GM20431 (cell line): ENCODE results near the gene BMP15.

Experiments
- in situ Hi-C: fragments of 300-500 bp; cut with MseI, MboI; formaldehyde crosslinking; loops from one replicate; pipeline ENCODE4 v1.15.0; 2020; ENCODE audit warnings: low sequenced_read_pairs; ENCODE audit not compliant: unreplicated experiment

Gene BMP15

GRCh38 chrX:50910685-50911176, at the start of gene BMP15:
Gene BMP15, plus strand, starts transcription at chrX:50910735. Its CDS starts 49 bp downstream, at chrX:50910784.
- in situ Hi-C loops, result no loop called here

DNA sequence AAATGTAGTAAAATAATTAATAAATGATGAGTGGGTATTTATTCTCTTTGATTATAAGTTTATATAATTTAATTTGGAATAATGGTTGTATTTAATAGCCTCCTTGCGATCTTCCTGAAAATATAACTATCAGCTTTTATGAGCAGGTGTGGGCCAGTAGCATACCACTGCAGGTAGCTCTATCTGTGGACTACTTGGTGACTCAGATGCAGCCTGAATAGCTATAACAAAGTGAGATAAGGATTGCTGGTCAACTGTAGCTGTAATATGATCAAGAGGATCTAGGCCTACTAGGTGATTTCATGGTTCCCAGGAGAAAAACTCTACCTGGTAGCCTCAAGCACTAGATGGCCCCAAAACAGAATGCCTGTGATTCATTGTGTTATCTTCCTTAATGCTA, 47.1 kb upstream of the BMP15 start:
- in situ Hi-C loops, result no loop called here

DNA sequence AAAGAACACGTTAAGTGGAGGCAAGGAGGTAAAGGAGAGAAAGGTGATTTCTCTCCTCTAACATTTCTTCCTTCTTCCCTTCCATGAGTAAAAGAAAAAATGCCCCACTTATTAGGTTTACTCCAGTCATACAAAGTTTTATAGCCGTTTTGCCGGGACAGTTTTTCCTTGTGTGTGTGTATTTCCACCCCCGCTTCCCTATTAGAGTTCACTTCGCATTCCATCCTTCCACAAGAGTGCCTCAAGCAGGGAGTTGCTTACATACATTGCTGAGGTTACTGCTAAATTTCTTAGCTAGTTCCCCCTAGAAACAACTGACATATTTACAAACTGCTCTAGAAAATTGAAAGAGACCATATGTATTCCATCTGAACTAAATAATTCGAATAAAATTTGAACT, 45.2 kb upstream of the BMP15 start:
- in situ Hi-C loops, result no loop called here

DNA sequence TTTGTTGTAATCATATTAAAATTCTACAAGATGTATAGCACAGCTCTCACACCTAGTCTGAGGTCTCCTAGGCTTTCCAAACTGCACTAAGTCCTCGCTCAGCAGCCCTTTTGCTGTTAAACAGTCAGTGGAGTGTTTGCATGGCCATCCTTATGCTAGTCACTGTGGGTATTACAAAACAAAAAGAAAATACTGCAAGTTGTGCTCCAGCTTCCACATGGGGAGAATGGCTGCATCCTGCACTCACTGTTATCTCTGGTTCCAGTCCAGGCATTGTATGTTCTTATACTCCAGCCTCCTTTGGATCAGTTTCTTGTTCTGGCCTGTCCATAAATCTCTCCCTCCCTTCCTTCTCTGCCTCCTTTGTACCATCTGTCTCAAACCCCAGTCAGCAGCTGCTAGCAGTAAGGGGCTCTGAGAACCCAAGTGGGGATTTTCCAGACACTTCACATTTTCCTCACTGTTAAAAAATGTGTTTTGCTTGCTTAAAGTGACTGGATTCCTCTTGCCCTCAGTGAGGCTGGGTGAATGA, 38.5 kb upstream of the BMP15 start:
- in situ Hi-C loops, result no loop called here

- in situ Hi-C loops, result no loop called here
Observed at GRCh38 chrX:50874876-50875275, 35.7 kb upstream of the BMP15 start.

DNA sequence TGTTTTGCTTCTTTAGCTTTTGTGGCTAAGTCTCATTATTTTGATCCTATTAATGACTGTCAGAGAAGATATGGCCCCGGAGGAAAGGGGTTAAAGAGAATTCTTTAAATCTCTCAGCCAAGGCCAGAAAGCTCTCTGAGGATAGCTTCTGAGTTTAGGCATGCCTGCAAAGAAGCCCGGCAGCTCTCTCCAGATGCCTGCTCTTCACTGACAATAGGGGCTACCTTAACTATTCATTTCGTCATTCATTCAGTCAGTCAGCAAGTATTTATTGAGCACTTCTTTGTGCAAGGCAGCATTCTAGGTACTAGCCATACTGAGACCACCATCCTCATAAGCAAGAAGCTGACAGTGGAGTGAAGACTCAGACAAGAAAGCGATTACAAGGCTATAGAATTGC, 34.0 kb upstream of the BMP15 start:
- in situ Hi-C loops, result no loop called here

DNA sequence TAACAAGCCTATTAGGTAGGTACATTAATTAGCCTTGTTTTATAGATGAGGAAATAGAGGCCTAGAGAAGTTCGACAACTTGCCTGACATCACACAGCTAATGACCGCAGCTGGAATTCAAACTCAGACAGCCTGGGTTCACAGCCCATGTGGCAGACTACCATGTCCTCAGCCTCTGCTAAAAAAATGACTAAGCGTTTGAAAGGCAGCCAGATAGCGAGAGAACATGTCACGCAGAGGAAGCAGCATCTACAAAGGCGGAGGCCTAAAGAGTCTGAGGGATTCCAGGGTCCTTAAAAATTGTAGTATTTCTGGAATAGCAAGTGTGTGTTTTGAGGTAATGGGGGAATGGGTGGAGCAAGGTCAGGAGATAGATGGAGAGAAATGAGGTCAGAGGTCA, 33.2 kb upstream of the BMP15 start:
- in situ Hi-C loops, result no loop called here

- in situ Hi-C loops, result no loop called here
Observed at GRCh38 chrX:50881028-50881427, 29.5 kb upstream of the BMP15 start.

DNA sequence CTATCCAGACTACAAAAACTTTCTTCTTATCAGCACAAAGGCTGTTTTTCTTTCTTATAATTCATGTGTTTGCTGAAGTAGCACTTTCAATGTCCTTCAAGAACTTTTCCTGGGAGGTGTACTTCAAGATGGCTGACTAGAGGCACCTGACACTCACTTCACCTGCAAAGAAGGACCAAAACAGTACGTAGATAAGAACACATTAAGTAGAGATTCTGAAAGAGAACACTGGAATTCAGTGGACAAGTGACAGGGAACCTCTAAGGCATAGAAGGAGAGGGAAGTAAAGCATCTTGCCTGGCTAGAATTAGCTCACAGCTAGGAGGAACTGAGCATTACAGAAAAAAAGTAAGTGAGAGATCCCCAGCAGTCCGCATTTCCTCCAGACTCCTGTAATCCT, 21.7 kb upstream of the BMP15 start:
- in situ Hi-C loops, result no loop called here

DNA sequence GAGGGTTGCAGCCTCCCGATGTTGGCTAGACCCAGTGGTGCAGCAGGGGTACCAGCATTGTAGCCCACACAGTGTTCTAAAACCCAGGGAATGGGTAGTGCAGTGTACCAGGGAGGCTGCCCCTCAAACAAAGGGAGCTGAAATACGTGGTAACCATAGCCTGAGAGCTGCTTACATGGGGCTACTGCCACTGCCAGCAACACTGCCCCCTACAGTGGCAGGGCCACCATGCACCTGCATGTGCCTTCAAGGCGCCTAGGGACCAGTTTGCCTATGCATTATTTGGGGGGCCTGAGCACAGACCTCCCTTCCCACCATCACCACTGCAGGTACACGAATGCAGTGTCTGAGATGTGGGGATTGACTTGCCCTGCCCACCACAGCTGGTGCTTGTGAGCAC, 21.0 kb upstream of the BMP15 start:
- in situ Hi-C loops, result no loop called here

DNA sequence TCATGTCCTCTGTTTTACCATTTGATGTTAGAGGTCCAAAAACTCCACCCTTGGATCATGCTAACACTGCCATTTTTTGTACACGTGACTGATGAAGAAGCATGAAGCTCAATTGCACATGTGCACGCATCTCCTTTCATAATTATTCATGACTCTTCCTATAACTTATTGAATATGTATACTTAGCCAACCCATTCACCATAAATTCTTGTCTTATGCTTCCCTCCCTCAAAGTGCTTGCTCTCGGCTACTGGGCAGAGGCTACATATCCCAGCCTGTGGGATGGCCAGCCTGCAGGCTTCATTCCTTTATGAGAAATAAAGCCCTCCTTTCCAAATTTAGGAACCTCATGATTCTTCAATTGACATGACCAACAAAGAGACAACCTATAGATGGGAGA, 17.5 kb upstream of the BMP15 start:
- in situ Hi-C loops, result no loop called here

DNA sequence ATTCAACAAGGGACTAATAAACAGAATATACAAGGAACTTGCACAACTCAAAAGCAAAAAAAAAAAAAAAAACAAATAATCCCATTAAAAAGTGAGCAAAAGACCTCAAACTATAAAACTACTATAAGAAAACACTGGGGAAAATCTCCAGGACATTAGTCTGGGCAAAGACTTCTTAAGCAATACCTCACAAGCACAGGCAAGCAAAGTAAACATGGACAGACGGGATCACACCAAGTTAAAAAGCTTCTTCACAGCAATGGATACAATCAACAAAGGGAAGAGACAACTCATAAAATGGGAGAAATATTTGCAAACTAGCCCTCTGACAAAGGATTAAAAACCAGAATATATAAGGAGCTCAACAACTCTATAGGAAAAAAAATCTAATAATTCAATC, 17.1 kb upstream of the BMP15 start:
- in situ Hi-C loops, result no loop called here

GRCh38 chrX:50905334-50905733, 5.2 kb upstream of the BMP15 start:
- in situ Hi-C loops, result no loop called here

DNA sequence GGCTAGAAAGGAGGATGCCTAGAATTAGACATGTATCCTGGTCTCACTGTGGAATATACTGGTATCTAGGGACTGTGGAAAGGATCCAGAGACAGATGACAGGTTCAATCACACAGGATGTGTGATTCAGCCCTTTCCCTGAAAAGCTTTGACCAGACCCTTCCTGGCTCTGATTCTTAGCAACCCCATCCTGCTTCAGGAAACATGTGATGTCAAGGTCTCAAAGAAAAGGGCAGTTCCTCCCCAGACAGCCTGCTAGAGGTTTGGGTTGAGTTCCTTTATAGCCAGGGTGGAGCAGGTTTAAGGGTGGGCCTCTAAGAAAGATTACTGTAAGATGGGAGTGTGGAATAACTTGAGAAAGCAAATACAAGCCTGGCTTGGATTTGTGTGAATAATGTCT, 3.0 kb downstream of the BMP15 start:
- in situ Hi-C loops, result no loop called here

DNA sequence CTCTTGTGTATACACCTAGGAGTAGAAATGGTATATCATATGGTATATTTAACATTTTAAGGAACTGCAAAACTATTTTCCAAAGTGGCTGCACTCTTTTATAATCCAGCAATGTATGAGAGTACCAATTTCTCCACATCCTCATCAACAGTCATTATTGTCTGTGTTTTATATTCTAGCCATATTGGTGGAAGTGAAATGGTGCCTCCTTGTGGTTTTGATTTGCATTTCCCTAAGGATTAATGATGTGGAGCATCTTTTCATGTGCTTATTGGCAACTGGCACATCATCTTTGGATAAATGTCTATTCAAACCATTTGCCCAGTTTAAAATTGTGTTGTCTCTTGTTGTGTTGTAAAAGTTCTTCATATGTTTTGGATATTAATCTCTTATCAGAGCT, 9.6 kb downstream of the BMP15 start:
- in situ Hi-C loops, result no loop called here

DNA sequence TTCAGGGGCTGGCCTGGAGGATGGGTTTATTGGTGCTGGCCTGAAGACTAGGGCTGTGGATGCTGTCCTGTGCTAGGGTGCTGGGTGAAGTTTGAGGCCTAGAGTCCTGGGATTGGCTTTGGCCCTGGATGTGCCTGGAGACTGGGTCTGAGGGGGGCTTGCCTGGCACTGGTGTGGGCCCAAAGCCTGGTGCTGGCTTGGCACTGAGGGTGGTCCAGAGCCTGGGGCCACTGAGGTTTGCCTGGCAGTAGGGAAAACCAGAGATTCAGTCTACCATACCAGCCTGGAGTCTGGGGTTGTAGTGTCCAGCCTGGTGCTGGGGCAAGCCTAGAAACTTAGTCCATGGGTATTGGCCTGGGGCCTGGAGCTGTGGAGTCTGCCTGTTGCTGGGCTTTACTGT, 16.6 kb downstream of the BMP15 start:
- in situ Hi-C loops, result no loop called here

DNA sequence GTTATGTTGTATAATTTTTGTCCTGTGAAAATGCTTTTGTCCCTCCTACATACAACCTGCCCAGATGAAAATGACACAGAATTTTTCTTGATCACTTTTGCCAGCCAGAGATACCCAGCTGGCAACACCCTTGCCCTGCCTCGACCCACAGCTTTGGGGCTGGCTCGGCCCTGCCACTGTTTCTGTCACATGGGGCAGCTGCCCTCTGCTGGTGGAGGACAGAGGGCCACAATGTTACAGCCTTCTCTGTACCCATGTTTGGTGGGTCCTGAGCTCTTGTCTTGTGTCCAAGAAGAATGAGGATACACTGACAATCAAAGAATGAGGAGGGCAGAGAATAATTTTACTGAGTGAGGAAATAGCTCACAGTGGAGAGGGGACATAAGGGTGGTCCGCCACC, 31.1 kb downstream of the BMP15 start:
- in situ Hi-C loops, result no loop called here

DNA sequence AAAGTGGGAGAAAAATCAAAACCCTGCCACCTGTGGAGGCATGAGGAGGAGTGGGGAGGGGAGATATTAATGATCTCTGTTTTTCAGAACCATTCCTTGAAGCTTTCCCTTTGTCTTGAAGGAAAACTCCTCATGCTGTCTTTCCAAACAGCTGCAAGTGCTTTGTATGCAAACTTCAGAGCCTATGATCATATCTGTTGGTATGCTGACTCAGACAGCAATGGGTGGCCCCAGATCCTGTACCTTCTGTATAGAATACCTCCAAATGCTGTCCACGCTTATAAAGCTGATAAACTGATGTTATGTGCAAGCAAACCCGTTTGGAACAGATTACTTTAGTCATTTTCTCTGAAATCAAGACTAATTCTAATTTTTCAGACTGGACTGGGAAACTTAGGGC, 31.9 kb downstream of the BMP15 start:
- in situ Hi-C loops, result no loop called here

GRCh38 chrX:50952406-50952805, 41.9 kb downstream of the BMP15 start:
- in situ Hi-C loops, result no loop called here

- in situ Hi-C loops, result no loop called here
Observed at GRCh38 chrX:50953832-50954231, 43.3 kb downstream of the BMP15 start.

- in situ Hi-C loops, result no loop called here
Observed at GRCh38 chrX:50962156-50962555, 51.6 kb downstream of the BMP15 start.

- in situ Hi-C loops, result no loop called here
Observed at GRCh38 chrX:50963842-50964241, 53.3 kb downstream of the BMP15 start.
